Loucy (cell line): Measurements from ENCODE around the gene AMY2B.
"Not testable (repeated sequence)": the region's sequence is repeated elsewhere in the genome, so short reads cannot be mapped to it uniquely, and the experiment has no call there.

ENCODE experiments used
- EZH2phosphoT487 ChIP-seq: fragments of 200-600 bp; IDR thresholded peaks from 2 replicates; pipeline ENCODE4 v1.6.1; 2018; ENCODE audit warnings: antibody characterized with exemption, mild to moderate bottlenecking, moderate library complexity, borderline replicate concordance
- TF ChIP-seq, protein P1 (sequence below): fragments of 200-600 bp; sonication (generic); conservative IDR thresholded peaks from 2 replicates; pipeline ENCODE4 v1.5.1; 2014; ENCODE audit warnings: mild to moderate bottlenecking, antibody characterized with exemption, low read length

DNA sequence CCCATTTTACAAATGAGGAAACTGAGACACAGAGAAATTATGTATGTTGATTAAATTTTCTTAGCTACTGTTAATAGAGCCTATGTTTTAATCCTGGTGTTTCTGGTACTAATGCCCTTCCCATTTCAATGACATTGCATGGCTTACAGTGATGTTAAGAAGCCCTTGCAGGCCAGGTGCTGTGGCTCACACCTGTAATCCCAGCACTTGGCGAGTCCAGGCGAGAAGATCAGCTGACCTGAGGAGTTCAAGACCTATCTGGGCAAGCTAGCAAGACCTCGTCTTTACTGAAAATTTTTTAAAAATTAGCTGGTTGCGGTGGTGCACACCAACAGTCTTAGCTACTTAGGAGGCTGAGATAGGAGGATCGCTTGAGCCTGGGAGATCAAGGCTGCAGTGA is 5.4 kb downstream of the AMY2B start:
- TF ChIP-seq, protein P1, sequence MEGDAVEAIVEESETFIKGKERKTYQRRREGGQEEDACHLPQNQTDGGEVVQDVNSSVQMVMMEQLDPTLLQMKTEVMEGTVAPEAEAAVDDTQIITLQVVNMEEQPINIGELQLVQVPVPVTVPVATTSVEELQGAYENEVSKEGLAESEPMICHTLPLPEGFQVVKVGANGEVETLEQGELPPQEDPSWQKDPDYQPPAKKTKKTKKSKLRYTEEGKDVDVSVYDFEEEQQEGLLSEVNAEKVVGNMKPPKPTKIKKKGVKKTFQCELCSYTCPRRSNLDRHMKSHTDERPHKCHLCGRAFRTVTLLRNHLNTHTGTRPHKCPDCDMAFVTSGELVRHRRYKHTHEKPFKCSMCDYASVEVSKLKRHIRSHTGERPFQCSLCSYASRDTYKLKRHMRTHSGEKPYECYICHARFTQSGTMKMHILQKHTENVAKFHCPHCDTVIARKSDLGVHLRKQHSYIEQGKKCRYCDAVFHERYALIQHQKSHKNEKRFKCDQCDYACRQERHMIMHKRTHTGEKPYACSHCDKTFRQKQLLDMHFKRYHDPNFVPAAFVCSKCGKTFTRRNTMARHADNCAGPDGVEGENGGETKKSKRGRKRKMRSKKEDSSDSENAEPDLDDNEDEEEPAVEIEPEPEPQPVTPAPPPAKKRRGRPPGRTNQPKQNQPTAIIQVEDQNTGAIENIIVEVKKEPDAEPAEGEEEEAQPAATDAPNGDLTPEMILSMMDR = not testable (repeated sequence)
- not testable (repeated sequence) for TF ChIP-seq EZH2phosphoT487
